H1 (cell line): Measurements from ENCODE around the gene KPNA4. TPM values are rescaled to one million over a fixed set of nuclear protein-coding genes. Genes with fewer than 3 reads are reported as not detected.

Experiments used
- CTCF ChIA-PET: fragments of 300-600 bp; sonication (Branson Sonifier 250); formaldehyde crosslinking; loops from one replicate; lab custom pipeline; 2021; ENCODE audit not compliant: partially characterized antibody; lab: Charles Lee
- POLR2A ChIA-PET: fragments of 300-600 bp; sonication (Branson Sonifier 250); formaldehyde crosslinking; loops from one replicate; lab custom pipeline; 2021; ENCODE audit warnings: inconsistent platforms; ENCODE audit not compliant: partially characterized antibody; lab: Charles Lee
- DNase-seq, 2 experiments: peaks; one replicate each; pipeline versions ENCODE4 v3.0.0 to v3.0.0-alpha.2; 2010 to 2022; ENCODE audit warnings: low spot score in 2 of 2, low read depth in 1 of 2, mixed read lengths in 1 of 2
- FAIRE-seq: peaks from 2 replicates; lab custom pipeline; 2011; peaks lifted over from hg19 to GRCh38; lab: Jason Lieb, UNC
- H2AFZ ChIP-seq: 2 replicates; pipeline ENCODE4 v1.8.1; 2012; ENCODE audit warnings: low read length, inconsistent platforms
- H2AK5ac ChIP-seq: 2 replicates; pipeline ENCODE4 v1.6.1; 2013; ENCODE audit warnings: low read depth, low read length
- H2BK120ac ChIP-seq: replicated peaks from 2 replicates; pipeline ENCODE3; 2013; ENCODE audit warnings: low read depth, low read length, inconsistent platforms
- H2BK12ac ChIP-seq: 2 replicates; pipeline ENCODE4 v1.6.1; 2013; ENCODE audit warnings: low read depth, low read length
- H2BK15ac ChIP-seq: 2 replicates; pipeline ENCODE4 v1.6.1; 2013; ENCODE audit warnings: low read length
- H2BK20ac ChIP-seq: 2 replicates; pipeline ENCODE4 v1.6.1; 2013; ENCODE audit warnings: low read length
- H2BK5ac ChIP-seq: 2 replicates; pipeline ENCODE4 v1.6.1; 2013; ENCODE audit warnings: low read depth, low read length
- H3K14ac ChIP-seq: 2 replicates; pipeline ENCODE4 v1.6.1; 2013; ENCODE audit warnings: inconsistent platforms; ENCODE audit not compliant: insufficient read length
- H3K18ac ChIP-seq: 2 replicates; pipeline ENCODE4 v1.6.1; 2013; ENCODE audit warnings: low read length; ENCODE audit errors: extremely low read depth
- H3K23ac ChIP-seq: 2 replicates; pipeline ENCODE4 v1.6.1; 2013; ENCODE audit warnings: inconsistent platforms; ENCODE audit not compliant: insufficient read length
- H3K23me2 ChIP-seq: 2 replicates; pipeline ENCODE4 v1.6.1; 2013; ENCODE audit warnings: low read depth, low read length
- H3K27ac ChIP-seq: 2 replicates; pipeline ENCODE4 v1.6.1; 2011; ENCODE audit warnings: low read depth, low read length, inconsistent platforms
- H3K27me3 ChIP-seq, 4 experiments: replicated peaks in 1 of 4; 1 replicate in 1 of 4; 2 replicates in 3 of 4; pipeline versions ENCODE4 v1.6.1 to v1.8.1; 2011 to 2013; ENCODE audit warnings: low read length in 3 of 4, mild to moderate bottlenecking in 3 of 4, inconsistent platforms in 2 of 4, mixed read lengths in 2 of 4, moderate library complexity in 1 of 4; ENCODE audit not compliant: control insufficient read depth in 3 of 4, insufficient read depth in 3 of 4; ENCODE audit errors: extremely low read depth in 1 of 4
- H3K36me3 ChIP-seq, 4 experiments: 2 replicates each; pipeline versions ENCODE4 v1.6.1 to v1.8.1; 2011 to 2013; ENCODE audit warnings: mild to moderate bottlenecking in 4 of 4, low read length in 3 of 4, moderate library complexity in 2 of 4, control low read depth in 1 of 4, inconsistent platforms in 1 of 4; ENCODE audit not compliant: insufficient read depth in 4 of 4, control insufficient read depth in 2 of 4
- H3K4ac ChIP-seq: replicated peaks from 2 replicates; pipeline ENCODE3; 2013; ENCODE audit warnings: low read length, low read depth, mixed read lengths, inconsistent platforms; ENCODE audit not compliant: insufficient read length
- H3K4me1 ChIP-seq, 4 experiments: replicated peaks in 1 of 4; 1 replicate in 1 of 4; 2 replicates in 3 of 4; pipeline versions ENCODE4 v1.6.1 to v1.8.1; 2011 to 2013; ENCODE audit warnings: low read length in 3 of 4, inconsistent platforms in 2 of 4, mixed read lengths in 1 of 4; ENCODE audit not compliant: insufficient read depth in 4 of 4, control insufficient read depth in 3 of 4
- H3K4me2 ChIP-seq, 2 experiments: 2 replicates each; pipeline versions ENCODE4 v1.6.1 to v1.8.1; 2011 to 2013; ENCODE audit warnings: low read depth in 2 of 2, low read length in 2 of 2, control low read depth in 1 of 2, inconsistent platforms in 1 of 2, mild to moderate bottlenecking in 1 of 2; ENCODE audit not compliant: insufficient read depth in 1 of 2
- H3K4me3 ChIP-seq, 4 experiments: fragments of 200-600, 300-600 bp in 1 of 4; sonication (generic), shearing (Covaris generic), sonication (Bioruptor Twin) in 1 of 4; 2 replicates each; pipeline versions ENCODE4 v1.5.1 to v1.8.1; 2011 to 2016; ENCODE audit warnings: low read length in 4 of 4, low read depth in 3 of 4, control low read depth in 2 of 4, inconsistent platforms in 2 of 4, mild to moderate bottlenecking in 2 of 4, mixed read lengths in 1 of 4, moderate library complexity in 1 of 4; ENCODE audit not compliant: insufficient read depth in 2 of 4; ENCODE audit errors: extremely low read depth in 1 of 4
- H3K56ac ChIP-seq: replicated peaks from 2 replicates; pipeline ENCODE3; 2013; ENCODE audit warnings: low read depth, mild to moderate bottlenecking, mixed read lengths, low read length, inconsistent platforms; ENCODE audit not compliant: insufficient read length
- H3K79me1 ChIP-seq: 2 replicates; pipeline ENCODE4 v1.6.1; 2013; ENCODE audit warnings: low read depth, low read length, control low read depth
- H3K79me2 ChIP-seq, 2 experiments: 2 replicates each; pipeline versions ENCODE4 v1.6.1 to v1.8.1; 2012 to 2013; ENCODE audit warnings: low read length in 2 of 2, mild to moderate bottlenecking in 2 of 2, inconsistent platforms in 1 of 2; ENCODE audit not compliant: insufficient read depth in 2 of 2, control insufficient read depth in 1 of 2
- H3K9ac ChIP-seq, 4 experiments: replicated peaks in 1 of 4; 1 replicate in 1 of 4; 2 replicates in 3 of 4; pipeline versions ENCODE4 v1.6.1 to v1.8.1; 2011 to 2013; ENCODE audit warnings: low read depth in 3 of 4, low read length in 3 of 4, control low read depth in 2 of 4, mild to moderate bottlenecking in 2 of 4, moderate library complexity in 2 of 4, inconsistent platforms in 1 of 4; ENCODE audit errors: extremely low read depth in 1 of 4
- H3K9me3 ChIP-seq, 2 experiments: 2 replicates each; pipeline versions ENCODE4 v1.6.1 to v1.8.1; 2012 to 2013; ENCODE audit warnings: mild to moderate bottlenecking in 2 of 2, moderate library complexity in 2 of 2, control low read depth in 1 of 2, inconsistent platforms in 1 of 2, low read depth in 1 of 2, low read length in 1 of 2, mixed read lengths in 1 of 2; ENCODE audit not compliant: insufficient read depth in 2 of 2
- H4K20me1 ChIP-seq, 2 experiments: replicated peaks in 1 of 2; 2 replicates each; pipeline versions ENCODE3 to v1.8.1; 2011 to 2013; ENCODE audit warnings: inconsistent platforms in 2 of 2, low read length in 2 of 2, mild to moderate bottlenecking in 1 of 2; ENCODE audit not compliant: insufficient read depth in 2 of 2, control insufficient read depth in 1 of 2
- H4K5ac ChIP-seq: 2 replicates; pipeline ENCODE4 v1.6.1; 2013; ENCODE audit warnings: low read length, low read depth, mixed read lengths, inconsistent platforms; ENCODE audit not compliant: insufficient read length
- H4K8ac ChIP-seq: 2 replicates; pipeline ENCODE4 v1.8.0; 2013; ENCODE audit warnings: mild to moderate bottlenecking, moderate library complexity, low read length, inconsistent platforms; ENCODE audit not compliant: insufficient read depth; ENCODE audit errors: extremely low read depth
- H4K91ac ChIP-seq: replicated peaks from 2 replicates; pipeline ENCODE3; 2013; ENCODE audit warnings: low read length, mixed read lengths, inconsistent platforms; ENCODE audit not compliant: insufficient read length
- ASH2L ChIP-seq: fragments of 200-600, 300-600 bp; sonication (generic); IDR thresholded peaks from one replicate; pipeline ENCODE4 v1.7.1; 2017; ENCODE audit warnings: low read length
- BCL11A ChIP-seq, 2 experiments: IDR thresholded peaks; one replicate each; pipeline ENCODE4 v1.6.1; 2011; ENCODE audit warnings: low read depth in 2 of 2, low read length in 2 of 2, mild to moderate bottlenecking in 2 of 2
- EGR1 ChIP-seq: IDR thresholded peaks from 2 replicates; pipeline ENCODE4 v1.6.1; 2011; ENCODE audit warnings: low read depth, low read length, borderline replicate concordance
- FOSL1 ChIP-seq: IDR thresholded peaks from 2 replicates; pipeline ENCODE4 v1.6.1; 2011; ENCODE audit warnings: mild to moderate bottlenecking, low read depth, low read length, moderate library complexity; ENCODE audit not compliant: insufficient read depth
- JUND ChIP-seq: IDR thresholded peaks from 2 replicates; pipeline ENCODE4 v1.6.1; 2011; ENCODE audit warnings: mild to moderate bottlenecking, improper control_type of control experiment, low read length
- KDM5A ChIP-seq: fragments of 200-600 bp; IDR thresholded peaks from 2 replicates; pipeline ENCODE4 v1.7.1; 2012; ENCODE audit warnings: mild to moderate bottlenecking, low read length, inconsistent platforms, mixed read lengths
- MAFK ChIP-seq: IDR thresholded peaks from 2 replicates; pipeline ENCODE4 v1.6.1; 2012; ENCODE audit warnings: low read depth, mild to moderate bottlenecking, improper control_type of control experiment, low read length
- RFX5 ChIP-seq: IDR thresholded peaks from 2 replicates; pipeline ENCODE4 v1.6.1; 2011; ENCODE audit warnings: low read depth, low read length, improper control_type of control experiment, borderline replicate concordance
- SAP30 ChIP-seq: fragments of 300-600 bp; sonication (generic); IDR thresholded peaks from 2 replicates; pipeline ENCODE4 v1.7.1; 2012; ENCODE audit warnings: low read length, moderate library complexity, mild to moderate bottlenecking, inconsistent platforms; ENCODE audit not compliant: insufficient read depth, insufficient replicate concordance
- SIN3A ChIP-seq, 2 experiments: IDR thresholded peaks in 1 of 2; conservative IDR thresholded peaks in 1 of 2; 2 replicates each; pipeline ENCODE4 v1.6.1; 2011 to 2012; ENCODE audit warnings: low read length in 2 of 2, improper control_type of control experiment in 1 of 2, low read depth in 1 of 2, mild to moderate bottlenecking in 1 of 2
- SRF ChIP-seq: IDR thresholded peaks from 2 replicates; pipeline ENCODE4 v1.6.1; 2011; ENCODE audit warnings: mild to moderate bottlenecking, low read depth, low read length, moderate library complexity
- WGBS, 2 experiments: shearing (Covaris generic) in 1 of 2; methylation state at CpG; one replicate each; pipeline versions ENCODE4 v1.1.6 to v1.1.7; 2013 to 2015; ENCODE audit warnings: low lambda C conversion rate in 2 of 2, mixed read lengths in 2 of 2, inconsistent platforms in 1 of 2, low coverage in 1 of 2, missing lambda C conversion rate in 1 of 2; ENCODE audit not compliant: insufficient replicate concordance in 2 of 2, insufficient coverage in 1 of 2, insufficient read length in 1 of 2; ENCODE audit errors: extremely low coverage in 1 of 2, missing lambda C conversion rate in 1 of 2; 5-methylcytosine and 5-hydroxymethylcytosine counted together
- polyA plus RNA-seq, 7 experiments: library from polyadenylated mRNA; depleted of rRNA in 3 of 7; stranded (reverse) in 5 of 7; unstranded in 2 of 7; fragments of >200 nt in 5 of 7; fragments of 200-250 nt in 2 of 7; gene quantifications; 1 replicate in 5 of 7; 2 replicates in 1 of 7; 4 replicates in 1 of 7; pipeline versions ENCODE4 v1.2.1 to v1.2.3, GENCODE V29; 2011 to 2013; ENCODE audit warnings: missing spikeins in 2 of 7, mixed read lengths in 2 of 7
- total RNA-seq: library from RNA; stranded (reverse); fragmentation: NEBNext Ultra II Directional; extraction: Animal tissue kit (Norgen Biotek cat#: 25700); gene quantifications from 2 replicates; pipeline ENCODE4 v1.2.1, GENCODE V29; 2021
- TF ChIP-seq, protein P1 (sequence below): IDR thresholded peaks from 2 replicates; pipeline ENCODE4 v1.6.1; 2012; ENCODE audit warnings: inconsistent platforms

KPNA4 gene
- total and polyA plus RNA-seq, 2 of the 8 experiments (the other 6 are each of a cell fraction or from before 2014, with no cell fraction given), result 13.2 to 81.9 TPM

DNA sequence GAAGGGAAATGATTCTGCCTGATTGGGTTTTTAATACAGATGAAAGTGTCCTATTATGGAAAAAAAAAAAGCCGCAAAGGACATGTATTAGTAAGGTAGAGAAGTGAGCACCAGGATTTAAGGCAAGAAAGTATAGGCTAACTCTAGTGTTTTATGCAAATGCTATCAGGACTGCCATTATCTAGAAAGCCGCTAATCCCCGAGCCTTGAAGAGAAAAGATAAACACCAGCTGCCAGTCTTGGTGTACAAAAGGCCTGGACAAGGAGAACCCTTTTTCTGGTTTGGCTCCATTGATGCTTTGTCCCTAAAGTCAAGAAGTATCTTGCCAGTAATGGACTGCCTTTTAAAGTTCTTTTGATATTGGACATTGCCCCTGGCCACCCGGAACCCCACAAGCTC, 107.2 kb downstream of the KPNA4 start:
- FAIRE-seq, result no peak
- TF ChIP-seq, protein P1, sequence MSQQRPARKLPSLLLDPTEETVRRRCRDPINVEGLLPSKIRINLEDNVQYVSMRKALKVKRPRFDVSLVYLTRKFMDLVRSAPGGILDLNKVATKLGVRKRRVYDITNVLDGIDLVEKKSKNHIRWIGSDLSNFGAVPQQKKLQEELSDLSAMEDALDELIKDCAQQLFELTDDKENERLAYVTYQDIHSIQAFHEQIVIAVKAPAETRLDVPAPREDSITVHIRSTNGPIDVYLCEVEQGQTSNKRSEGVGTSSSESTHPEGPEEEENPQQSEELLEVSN, result no peak
- TF ChIP-seq SRF (no peak), SIN3A (conservative IDR thresholded peaks at IDR 0.05 in 1 of 2, IDR thresholded peaks at IDR 0.05 in 1 of 2; ENCODE audit: low read depth in 1 of 2, low read length in 2 of 2) (no peak), BCL11A (IDR thresholded peaks at IDR 0.05; ENCODE audit: low read depth in 2 of 2, low read length in 2 of 2) (no peak), FOSL1 (no peak), KDM5A (no peak), RFX5 (no peak), MAFK (no peak), ASH2L (no peak), SAP30 (no peak), EGR1 (no peak), JUND (no peak)
- TF ChIP-seq, all 59 proteins: peak for 0
- DNase-seq, result no peak
- no peak overlapping the region for H3K18ac ChIP-seq
- H3K4me1 ChIP-seq, result no peaks in the 10 kb centered on the region
- H3K9ac ChIP-seq, result no peak overlapping the region
- no peaks in the 10 kb centered on the region for H3K23me2 ChIP-seq
- no peak overlapping the region for H3K14ac ChIP-seq
- no peak overlapping the region for H4K8ac ChIP-seq
- H3K4me3 ChIP-seq, result no peak overlapping the region
- no peak overlapping the region for H2BK120ac ChIP-seq
- H2AK5ac ChIP-seq, result no peak overlapping the region
- H3K79me1 ChIP-seq, result no peaks in the 10 kb centered on the region
- H4K5ac ChIP-seq, result no peak overlapping the region
- no peak overlapping the region for H2BK12ac ChIP-seq
- no peak overlapping the region for H3K4ac ChIP-seq
- WGBS, 2 experiments, result 86% methylated on average over 4 of the region's 4 CpGs; no CpG with 5 or more reads in 1 of the 2 experiments
- H2BK20ac ChIP-seq, result no peak overlapping the region
- no peak overlapping the region for H2AFZ ChIP-seq
- ChIA-PET CTCF (interaction anchor here (0.6 to 1.8 kb wide), 2 partner anchors 28 to 471 kb away, joined by 3 to 6 read pairs; no protein-coding TSS in a partner anchor), POLR2A (interaction anchor here (0.7 to 4.3 kb wide), 3 partner anchors 9 to 58 kb away, joined by 3 to 29 read pairs (median 4); partner anchors contain the start of genes SMC4 and TRIM59)
- H3K27ac ChIP-seq, result no peak overlapping the region
- H3K56ac ChIP-seq, result no peak overlapping the region
- H3K27me3 ChIP-seq, result no peaks in the 10 kb centered on the region; a peak in 1 of 7 replicates
- H2BK15ac ChIP-seq, result no peak overlapping the region
- H4K20me1 ChIP-seq, result no peaks in the 10 kb centered on the region
- H3K4me2 ChIP-seq, result no peak overlapping the region
- no peaks in the 10 kb centered on the region for H3K79me2 ChIP-seq
- no peaks in the 10 kb centered on the region for H3K36me3 ChIP-seq
- H2BK5ac ChIP-seq, result no peak overlapping the region
- no peak overlapping the region for H4K91ac ChIP-seq
- H3K23ac ChIP-seq, result no peak overlapping the region
- peaks cover 0 to 5% of the 10 kb centered on the region in 2 experiments; a peak in 1 of 4 replicates for H3K9me3 ChIP-seq
